HG02938 (cell line): ENCODE results near the gene CEACAM5.
"Not testable (repeated sequence)": the region's sequence is repeated elsewhere in the genome, so short reads cannot be mapped to it uniquely, and the experiment has no call there.

ENCODE experiments used
- ATAC-seq: cut with Tn5 transposase; IDR thresholded peaks from one replicate; pipeline ENCODE4 v1.9.1; 2021; ENCODE audit warnings: mild to moderate bottlenecking, moderate library complexity; ENCODE audit not compliant: unreplicated experiment

The CEACAM5 gene

DNA sequence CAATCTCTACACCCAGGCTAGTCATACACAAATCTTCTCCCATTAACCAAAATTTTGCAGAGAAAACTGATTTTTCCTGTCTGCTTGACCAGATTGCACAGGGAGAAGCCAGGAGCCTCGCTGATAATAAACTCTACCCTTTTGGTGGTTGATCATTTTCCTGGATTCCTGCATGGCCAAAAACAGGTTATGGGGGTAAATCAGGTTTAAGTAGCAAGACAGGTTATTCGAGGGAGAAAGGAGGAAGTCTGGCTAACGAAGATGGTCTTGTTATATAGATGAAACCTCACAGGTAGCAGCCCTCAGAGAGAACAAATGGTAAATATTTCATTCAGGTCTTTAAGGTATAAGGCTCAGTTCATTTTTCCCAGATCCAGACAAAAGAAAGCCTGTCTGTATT, 30.9 kb downstream of the CEACAM5 start:
- no peak for ATAC-seq

DNA sequence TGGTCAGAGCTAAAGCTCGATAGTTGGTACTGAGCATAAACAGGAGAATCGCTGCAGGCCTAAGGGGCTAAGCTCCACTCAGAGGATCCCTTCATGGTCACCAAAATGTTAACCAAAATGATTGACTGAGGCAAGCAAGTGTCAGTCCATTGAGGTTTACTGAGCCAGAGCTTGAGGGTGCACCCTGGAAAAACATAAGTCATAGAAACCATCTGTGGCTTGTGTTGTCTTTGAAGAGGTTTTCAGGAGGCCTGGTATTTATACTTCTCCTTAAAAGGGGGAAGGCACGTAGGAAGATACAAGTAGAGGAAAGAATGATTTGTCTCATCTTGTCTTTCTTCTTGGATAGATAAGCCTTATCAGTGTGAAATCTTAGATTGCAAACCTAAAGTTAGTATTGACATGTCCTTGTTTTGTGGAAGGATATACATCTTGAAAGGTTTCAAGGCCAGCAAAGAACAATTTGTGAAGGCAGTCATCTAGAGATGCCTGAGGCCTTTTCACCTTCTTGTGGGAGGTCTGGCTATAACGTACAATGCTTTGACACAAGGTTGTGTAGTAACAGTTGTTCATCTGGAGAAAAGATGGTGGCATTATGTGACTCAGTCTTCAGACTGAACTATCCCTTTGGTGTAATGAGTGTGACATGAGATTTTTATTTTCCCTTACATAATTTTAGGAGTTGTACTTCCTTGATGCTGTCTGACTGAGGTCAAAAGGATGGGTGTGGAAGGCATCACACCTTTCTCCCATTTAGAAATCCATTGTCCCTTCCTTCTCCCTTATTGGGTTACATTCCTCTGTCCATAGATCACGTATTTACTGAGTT, 32.2 kb downstream of the CEACAM5 start:
- no peak for ATAC-seq

DNA sequence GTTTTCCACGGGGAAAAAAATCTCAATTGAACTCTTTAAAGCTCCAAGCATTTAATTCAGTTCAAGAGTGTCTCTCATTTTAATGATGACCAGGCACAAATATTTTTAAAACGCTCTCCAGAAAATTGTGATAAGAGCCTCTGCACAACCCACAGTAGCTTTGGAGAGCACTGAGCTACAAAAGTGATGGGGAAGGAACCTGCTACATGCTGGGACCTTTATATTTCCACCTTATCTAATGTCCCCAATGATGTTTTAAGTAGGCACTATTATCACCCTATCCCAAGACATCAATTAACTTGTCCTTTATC, 32.8 kb downstream of the CEACAM5 start:
- ATAC-seq = no peak

DNA sequence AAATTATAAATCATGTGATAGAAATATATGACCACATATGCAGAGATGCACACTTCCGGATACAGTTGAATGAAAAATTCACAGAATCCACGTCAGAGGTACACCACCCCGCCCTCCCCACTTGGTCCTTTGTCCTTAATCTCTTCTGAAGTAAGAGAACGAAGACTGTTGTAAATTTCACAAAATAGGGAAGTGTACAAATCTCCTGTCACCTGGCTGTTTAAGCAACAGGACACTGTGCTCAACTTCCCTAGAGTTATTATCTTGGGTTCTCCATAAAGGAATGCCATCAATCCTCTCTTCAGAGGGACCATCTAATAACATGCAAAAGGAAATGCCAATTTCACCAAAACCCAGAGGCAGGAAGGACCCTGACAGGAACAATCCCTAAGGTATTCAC, 36.4 kb downstream of the CEACAM5 start:
- no peak for ATAC-seq

DNA sequence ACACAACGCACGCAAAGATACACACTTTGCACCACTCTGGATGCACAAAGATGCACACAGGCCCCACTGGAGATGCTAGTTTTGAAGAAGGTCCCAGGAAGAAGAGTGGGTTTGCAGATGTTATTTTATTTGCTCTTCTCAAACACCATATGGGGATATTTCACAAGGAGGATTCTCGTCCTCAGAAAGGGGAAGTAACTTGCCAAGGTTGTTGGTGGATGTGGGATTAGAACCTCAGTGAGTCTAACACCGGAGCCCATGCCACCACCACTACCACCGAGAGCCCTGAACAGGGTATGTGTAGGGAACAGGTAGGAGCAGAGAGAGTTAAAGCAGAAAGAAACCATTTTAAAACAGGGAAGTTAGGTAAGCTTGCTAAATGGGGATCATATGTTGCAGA, 37.3 kb downstream of the CEACAM5 start:
- ATAC-seq = no peak

DNA sequence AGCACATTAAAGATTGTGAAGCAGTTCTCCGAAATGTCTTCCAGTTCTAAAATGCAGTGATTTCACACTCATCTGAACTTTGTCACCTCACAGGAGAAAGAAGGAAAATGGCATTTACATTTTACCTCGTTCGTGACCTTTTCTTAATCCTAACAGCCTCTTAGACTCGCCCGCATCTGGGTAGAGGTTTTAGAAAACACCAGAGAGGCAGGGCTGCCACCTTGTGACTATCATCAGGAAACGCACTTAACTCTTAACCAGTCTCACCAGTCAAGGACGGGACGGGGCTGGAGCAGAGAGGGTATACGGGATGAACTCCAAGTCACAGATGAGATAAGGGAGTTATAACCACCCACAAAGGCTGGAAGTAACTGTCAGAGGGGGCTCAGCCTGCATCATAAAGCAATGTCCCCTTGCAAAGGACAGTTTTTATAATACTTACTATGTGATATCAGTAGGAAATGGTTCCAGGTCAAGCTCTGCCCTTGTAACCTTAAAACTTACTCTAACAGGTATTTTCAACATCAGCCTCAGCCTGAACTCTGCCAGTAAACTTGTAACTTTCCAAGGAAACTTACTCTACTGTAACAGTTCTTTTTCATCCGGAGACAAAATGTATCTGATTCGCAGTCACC, 38.3 kb downstream of the CEACAM5 start:
- no peak for ATAC-seq

DNA sequence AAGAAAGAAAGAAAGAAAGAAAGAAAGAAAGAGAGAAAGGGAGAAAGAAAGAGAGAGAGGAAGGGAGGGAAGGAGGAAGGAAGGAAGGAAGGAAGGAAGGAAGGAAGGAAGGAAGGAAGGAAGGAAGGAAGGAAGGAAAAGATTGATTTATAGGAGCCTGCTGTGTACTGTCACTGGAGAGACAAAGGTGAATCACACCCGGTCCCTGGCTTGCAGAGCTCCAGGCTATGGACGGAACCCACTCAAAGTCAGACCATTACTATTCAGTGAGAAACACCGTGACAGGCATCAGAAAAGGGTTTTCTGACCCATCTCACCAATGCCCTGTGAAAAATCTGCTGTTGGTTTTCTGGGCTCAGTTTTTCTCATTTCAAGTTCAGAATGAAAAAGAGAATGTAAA, 39.6 kb downstream of the CEACAM5 start:
- no peak for ATAC-seq

DNA sequence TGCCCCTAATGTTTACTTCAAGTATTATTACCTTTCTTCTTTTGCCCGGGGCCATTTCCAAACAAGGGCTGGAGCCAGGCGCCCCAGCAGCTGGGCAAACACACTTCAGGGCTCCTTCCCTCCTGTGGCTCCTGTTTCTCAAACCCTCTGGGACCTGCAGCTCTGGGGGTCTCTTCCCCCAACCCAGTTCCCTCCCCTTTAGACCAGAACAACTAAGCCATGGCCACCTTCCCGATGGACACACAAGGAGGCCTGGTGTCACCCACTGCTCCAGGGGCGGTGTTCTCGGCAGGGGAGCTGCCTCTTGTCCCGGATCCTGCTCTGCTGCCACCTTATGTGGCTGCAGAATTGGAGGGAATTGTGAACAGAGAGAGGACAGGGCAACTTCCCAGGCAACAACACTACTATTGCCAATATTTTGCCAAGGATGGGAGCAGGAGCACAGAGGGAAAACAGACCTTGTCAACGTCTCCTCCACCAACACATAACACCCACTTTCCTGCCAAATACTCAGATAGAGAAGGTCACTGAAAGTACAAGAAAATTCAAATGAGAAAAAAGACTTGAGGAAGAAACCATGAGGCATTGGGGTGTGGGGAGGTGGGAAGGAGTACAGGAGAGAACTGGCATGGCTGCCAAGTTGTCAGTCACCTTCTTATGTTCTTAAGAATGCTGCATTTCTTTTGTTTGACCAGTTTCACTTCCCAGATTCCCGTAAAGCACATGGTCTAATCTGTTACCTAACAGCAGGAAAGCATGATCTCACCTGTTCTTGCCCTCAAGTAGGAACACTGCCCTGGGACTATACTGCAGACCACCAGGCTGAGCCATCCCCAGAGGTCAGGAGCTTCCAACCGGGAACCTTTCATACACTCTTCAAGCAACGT, 42.1 kb downstream of the CEACAM5 start:
- not testable (repeated sequence) for ATAC-seq

DNA sequence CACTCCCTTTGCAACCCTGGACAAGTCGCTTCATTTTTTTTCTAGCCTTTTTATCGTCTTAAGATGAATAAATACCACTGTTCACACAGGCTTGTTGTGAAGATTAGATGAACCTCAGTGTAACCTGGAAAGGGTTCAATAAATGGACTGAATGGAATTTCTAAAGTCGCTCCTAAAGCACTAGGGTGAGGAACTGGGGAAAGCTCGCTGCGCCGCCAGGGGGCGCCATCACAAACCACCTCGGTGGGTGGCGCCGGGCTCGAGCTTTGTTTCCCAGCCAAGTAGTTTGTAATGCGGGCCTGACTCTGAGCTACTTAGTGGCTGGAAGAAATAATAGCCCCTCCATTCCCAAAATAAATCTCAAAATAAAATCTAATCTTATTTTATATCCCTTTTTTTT, 44.7 kb downstream of the CEACAM5 start:
- ATAC-seq = no peak

DNA sequence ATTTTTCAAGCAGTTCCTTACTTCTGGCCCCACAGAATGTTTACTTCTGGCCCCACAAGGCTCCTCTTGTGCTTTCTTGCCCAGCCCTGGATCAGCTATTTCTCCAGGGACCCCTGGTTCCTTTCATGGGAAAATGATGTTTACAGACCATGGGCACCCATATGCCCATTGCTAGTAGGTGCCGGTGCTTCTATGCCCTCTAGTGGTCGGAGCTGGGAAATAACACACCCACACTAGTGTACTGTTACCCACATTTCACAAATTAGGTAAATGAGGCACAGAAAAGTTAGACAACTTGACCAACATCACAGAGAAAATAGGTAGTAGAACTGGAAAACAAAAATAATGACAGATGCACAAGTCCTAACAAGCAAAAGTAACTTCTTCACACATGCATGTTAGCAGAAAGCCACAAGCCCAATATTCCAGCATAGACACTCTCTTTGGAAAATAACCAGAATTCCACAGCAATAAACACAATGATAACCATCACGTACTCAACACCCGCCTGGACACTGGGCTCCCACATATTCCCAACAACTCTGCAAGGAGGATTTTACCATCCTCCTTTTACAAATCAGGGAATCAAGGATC, 45.6 kb downstream of the CEACAM5 start:
- ATAC-seq = no peak

DNA sequence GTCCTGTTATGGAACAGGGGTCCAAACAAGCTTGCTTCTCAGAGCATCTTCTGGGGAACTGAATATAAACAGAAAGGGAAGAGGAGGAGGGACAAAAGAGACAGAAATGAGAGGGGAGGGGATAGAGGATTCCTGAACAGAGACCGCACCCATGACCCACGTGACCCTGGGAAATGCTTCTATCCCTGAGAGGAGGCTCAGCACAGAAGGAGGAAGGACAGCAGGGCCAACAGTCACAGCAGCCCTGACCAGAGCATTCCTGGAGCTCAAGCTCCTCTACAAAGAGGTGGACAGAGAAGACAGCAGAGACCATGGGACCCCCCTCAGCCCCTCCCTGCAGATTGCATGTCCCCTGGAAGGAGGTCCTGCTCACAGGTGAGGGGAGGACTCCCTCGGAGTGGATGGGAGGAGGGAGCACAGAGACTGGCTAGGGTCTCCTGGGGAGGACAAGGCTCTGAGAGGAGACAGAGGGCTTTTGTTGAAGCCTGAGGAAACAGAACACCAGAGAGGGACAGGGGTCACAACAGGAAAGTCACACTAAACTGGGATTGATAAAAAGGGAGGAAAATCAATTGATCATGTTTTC, 47.0 kb downstream of the CEACAM5 start, which contains the start of gene CEACAM6:
Gene CEACAM6 (plus strand): TSS at position 203 of the 586 bp plus-strand sequence. CDS start 109 bp downstream, at position 312.
- no peak for ATAC-seq

DNA sequence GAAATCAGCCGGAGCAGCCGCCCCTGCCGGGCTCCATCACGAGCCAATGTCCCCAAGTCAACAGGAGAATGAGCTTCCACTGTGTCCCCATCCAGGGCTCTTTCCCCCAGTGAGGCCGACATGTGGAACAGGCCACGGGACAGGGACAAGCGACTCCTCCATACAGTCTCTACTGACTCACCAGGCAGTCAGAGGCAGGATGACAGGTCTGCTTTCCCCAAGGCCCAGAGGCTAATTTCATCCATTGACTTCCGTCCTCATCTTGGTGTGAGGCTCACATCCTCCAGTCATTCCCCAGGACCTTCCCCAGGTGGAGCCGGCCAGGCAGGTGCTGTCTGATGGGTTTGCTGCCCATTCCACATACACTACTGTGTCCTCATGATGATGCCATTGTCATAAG, 50.4 kb downstream of the CEACAM5 start:
- ATAC-seq = no peak

DNA sequence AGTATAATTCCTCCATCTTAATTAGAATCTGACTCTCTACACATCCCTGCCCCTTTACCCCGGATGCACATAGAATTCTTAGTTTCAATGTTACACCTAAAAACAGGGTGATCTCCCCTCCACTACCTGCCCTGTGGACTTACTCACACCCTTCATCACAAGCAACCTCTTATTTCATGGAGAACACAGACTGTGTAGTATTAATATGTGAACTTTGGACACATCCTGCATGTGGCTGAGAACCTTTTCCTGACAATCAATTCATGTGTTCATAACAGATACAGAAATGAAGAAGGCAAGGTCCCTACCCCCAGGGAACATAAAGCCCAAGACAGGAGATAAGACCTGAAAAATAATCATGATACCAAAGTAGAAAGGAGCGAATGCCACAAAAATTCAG, 58.7 kb downstream of the CEACAM5 start:
- no peak for ATAC-seq

DNA sequence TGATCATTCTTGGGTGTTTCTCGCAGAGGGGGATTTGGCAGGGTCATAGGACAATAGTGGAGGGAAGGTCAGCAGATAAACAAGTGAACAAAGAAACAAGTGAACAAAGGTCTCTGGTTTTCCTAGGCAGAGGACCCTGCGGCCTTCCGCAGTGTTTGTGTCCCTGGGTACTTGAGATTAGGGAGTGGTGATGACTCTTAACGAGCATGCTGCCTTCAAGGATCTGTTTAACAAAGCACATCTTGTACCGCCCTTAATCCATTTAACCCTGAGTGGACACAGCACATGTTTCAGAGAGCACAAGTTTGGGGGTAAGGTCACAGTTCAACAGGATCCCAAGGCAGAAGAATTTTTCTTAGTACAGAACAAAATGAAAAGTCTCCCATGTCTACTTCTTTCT, 59.7 kb downstream of the CEACAM5 start:
- ATAC-seq = not testable (repeated sequence)

DNA sequence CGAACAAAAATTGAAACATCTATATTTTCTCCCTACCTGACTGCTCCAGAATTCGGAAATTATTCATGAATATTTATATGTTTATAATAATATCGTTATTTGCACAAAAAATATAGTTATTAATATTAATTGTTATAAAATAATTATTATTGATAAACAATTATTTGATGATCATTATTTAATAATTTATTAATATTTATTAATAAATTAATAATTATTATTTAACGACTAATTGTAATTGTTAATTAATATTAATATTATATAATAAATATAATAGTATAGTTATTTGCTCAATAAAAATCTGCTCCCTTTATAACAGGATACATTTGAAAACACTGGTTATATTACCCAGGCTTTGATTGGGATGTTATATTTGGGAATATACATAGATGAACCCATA, 61.2 kb downstream of the CEACAM5 start:
- no peak for ATAC-seq

DNA sequence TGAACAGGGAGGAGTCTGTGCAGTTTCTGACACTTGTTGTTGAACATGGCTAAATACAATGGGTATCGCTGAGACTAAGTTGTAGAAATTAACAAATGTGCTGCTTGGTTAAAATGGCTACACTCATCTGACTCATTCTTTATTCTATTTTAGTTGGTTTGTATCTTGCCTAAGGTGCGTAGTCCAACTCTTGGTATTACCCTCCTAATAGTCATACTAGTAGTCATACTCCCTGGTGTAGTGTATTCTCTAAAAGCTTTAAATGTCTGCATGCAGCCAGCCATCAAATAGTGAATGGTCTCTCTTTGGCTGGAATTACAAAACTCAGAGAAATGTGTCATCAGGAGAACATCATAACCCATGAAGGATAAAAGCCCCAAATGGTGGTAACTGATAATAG, 63.0 kb downstream of the CEACAM5 start:
- ATAC-seq = no peak

DNA sequence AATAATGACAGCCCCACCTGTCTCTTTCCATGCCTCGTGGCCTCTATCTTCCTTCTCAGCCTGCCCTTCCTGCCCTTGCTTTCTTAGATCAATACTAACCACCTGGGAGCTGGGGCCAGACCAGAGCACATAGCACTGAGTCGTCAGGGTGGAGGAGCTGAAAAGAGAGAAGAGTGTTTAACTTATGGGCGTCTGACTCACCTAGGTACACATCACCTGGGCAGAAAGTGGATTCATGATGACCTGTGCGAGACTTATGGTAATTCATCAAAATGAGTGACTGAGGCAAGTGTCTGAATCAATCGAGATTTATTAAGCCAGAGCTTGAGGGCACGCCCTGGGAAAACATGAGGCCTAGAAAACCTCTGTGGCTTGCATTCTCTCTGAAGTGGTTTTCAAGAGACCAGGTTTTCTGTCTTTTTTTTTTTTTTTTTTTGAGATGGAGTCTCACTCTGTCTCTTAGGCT, 66.1 kb downstream of the CEACAM5 start:
- no peak for ATAC-seq

DNA sequence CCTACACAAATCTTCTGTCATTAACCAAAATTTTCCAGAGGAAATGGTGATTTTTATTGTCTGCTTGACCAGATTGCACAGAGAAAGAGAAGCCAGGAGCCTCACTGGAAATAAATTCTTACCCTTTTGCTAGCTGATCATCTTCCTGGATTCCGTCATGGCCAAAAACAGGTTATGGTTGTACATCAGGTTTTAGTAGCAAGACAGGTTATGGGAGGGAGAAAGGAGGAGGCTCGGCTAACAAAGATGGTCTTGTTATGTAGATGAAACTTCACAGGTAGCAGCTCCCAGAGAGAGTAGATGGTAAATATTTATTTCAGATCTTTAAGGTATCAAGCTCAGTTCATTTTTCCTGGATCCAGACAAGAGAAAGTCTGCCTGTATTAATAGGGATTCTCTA, 68.3 kb downstream of the CEACAM5 start:
- no peak for ATAC-seq
